LNCaP clone FGC (cell line): ENCODE data around the gene KIAA0232.

Experiments used
- DNase-seq: peaks from one replicate; pipeline ENCODE4 v3.0.0-alpha.2; 2011; ENCODE audit warnings: low read depth
- H3K4me3 ChIP-seq: 2 replicates; pipeline ENCODE4 v1.5.1; 2011; ENCODE audit warnings: mild to moderate bottlenecking, low read depth, low read length, control low read depth
- TF ChIP-seq, protein P1 (sequence below): IDR thresholded peaks from 2 replicates; pipeline ENCODE4 v1.5.1; 2012; ENCODE audit warnings: mild to moderate bottlenecking; ENCODE audit not compliant: control insufficient read depth, insufficient read depth; ENCODE audit errors: extremely low read depth

Gene KIAA0232

DNA sequence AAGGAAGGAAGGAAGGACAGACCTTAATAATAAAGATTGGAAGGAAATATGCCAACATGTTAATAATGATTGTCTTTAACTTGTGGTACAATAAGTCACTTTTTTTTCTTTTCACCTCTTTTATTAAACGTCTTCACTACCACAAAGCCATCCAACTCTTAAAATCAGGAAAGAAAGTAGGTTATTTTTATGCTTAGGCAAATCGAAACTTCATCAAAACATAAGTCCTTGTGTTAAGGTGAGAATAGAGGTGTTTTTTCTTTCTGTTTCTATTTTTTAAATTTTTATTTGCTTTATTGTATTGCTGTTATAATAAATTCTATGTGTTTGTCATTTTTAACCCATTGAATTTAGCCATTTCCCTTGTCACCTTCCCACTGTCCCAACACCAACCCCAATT, 40.0 kb upstream of the KIAA0232 start:
- DNase-seq: no peak
- TF ChIP-seq, protein P1, sequence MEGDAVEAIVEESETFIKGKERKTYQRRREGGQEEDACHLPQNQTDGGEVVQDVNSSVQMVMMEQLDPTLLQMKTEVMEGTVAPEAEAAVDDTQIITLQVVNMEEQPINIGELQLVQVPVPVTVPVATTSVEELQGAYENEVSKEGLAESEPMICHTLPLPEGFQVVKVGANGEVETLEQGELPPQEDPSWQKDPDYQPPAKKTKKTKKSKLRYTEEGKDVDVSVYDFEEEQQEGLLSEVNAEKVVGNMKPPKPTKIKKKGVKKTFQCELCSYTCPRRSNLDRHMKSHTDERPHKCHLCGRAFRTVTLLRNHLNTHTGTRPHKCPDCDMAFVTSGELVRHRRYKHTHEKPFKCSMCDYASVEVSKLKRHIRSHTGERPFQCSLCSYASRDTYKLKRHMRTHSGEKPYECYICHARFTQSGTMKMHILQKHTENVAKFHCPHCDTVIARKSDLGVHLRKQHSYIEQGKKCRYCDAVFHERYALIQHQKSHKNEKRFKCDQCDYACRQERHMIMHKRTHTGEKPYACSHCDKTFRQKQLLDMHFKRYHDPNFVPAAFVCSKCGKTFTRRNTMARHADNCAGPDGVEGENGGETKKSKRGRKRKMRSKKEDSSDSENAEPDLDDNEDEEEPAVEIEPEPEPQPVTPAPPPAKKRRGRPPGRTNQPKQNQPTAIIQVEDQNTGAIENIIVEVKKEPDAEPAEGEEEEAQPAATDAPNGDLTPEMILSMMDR: no peak
- no peak overlapping the region for H3K4me3 ChIP-seq

DNA sequence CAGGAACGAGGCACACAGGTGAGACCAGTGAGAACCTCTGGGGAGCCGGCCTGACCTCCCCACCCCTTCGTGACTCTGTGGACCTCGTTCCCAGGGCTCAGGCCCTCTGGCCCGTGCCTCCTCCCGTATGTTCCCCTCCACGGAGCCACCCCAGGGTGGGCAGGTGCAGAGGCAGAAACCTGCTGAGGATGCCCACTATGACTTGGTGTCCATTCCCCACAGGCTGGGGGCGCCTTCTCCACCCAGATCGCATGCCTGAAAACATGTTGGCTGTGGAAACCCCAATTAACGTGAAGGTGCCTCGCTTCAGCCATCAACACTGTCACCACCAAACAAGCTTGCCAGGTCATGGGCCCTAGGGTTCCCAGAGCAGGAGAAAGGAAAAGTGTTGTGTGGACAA, 39.5 kb upstream of the KIAA0232 start:
- TF ChIP-seq, protein P1: no peak
- no peak overlapping the region for H3K4me3 ChIP-seq
- DNase-seq: no peak

DNA sequence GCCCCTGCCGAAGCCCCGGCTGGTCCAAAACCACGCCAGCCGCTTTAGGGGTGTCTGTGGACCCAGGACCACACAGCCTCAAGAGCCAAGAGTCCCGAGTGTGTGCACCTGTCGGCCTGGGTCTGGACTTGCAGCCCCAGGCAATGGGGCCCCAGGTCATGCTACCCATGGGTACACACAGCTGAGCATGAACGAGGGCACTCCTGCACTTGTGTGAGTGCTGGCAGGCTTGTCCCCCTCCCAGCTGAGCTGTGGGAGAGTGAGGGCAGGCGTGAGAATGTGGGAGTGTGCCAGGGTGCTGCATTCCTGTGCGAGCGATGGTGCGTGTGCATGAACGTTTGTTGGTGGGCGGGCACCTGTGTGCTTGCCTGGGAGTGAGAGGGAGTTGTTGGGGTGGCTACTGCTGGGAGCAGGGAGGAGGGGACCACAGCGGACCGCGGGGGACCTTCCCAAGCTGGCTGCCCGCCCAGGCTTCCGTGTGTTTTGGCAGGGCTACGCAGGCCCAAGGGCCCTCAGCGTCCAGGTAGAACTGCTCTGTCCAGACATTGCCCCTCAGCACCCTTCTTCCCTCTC, 35.7 kb upstream of the KIAA0232 start:
- no peak overlapping the region for H3K4me3 ChIP-seq
- TF ChIP-seq, protein P1: no peak
- peak; percentile 77 for DNase-seq

DNA sequence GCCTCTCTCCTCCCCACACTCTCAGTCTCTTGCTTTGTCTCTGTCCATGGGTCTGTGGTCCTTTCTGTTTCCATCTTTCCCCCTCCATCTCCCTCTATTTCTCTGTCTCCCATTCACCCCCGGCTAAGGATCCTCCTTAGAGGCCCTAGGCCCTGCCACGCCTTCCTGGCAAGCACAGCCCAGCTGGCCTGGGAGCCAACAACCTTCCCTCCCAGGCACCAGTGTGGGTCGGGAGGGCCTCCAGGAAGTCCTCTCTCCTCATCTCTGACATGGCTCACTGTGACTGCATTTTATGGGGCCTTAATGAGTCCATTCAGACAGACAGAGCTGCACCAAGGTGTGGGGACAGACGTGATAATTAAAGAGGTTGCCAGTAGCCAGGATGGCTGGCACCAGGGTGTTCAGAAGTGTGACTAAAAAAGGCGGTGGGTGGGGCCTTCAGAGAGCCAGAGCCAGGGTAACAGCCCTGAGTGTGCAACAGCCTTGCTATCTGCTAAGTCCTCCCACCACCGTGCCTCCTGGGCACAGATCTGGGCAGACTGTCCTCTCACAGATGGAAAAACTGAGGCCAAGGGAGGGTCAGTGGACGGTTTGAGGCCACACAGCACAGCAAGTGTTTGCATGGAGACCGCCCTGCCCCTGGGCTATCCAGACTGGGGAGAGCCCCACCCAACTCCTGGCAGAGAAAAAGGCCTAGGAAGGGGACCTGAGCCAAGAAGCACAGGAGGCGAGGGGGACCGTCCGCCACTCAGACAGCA, 35.1 kb upstream of the KIAA0232 start:
- DNase-seq: peak; percentile 71
- H3K4me3 ChIP-seq: no peak overlapping the region
- TF ChIP-seq, protein P1: no peak

DNA sequence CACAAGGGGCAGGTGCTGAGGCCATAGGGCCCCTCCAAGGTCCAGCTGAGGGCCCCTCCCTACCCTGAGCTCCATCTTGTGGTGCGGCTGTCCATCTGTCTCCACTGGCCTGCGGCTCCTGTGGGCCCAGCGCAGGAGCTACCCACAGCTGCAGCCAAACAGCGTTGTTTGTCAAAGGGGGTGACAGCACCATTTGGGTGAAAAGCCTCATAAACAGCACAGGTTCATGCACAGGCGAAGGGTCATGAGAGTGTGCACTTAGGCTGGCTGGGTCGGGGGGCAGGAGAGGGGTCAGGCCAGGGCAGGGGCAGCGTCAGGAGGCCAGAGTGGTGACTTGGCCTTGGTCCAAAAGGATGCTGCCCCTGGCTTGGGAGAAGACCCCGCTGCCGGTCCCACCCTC, 34.2 kb upstream of the KIAA0232 start:
- no peak overlapping the region for H3K4me3 ChIP-seq
- no peak for DNase-seq
- TF ChIP-seq, protein P1: no peak

DNA sequence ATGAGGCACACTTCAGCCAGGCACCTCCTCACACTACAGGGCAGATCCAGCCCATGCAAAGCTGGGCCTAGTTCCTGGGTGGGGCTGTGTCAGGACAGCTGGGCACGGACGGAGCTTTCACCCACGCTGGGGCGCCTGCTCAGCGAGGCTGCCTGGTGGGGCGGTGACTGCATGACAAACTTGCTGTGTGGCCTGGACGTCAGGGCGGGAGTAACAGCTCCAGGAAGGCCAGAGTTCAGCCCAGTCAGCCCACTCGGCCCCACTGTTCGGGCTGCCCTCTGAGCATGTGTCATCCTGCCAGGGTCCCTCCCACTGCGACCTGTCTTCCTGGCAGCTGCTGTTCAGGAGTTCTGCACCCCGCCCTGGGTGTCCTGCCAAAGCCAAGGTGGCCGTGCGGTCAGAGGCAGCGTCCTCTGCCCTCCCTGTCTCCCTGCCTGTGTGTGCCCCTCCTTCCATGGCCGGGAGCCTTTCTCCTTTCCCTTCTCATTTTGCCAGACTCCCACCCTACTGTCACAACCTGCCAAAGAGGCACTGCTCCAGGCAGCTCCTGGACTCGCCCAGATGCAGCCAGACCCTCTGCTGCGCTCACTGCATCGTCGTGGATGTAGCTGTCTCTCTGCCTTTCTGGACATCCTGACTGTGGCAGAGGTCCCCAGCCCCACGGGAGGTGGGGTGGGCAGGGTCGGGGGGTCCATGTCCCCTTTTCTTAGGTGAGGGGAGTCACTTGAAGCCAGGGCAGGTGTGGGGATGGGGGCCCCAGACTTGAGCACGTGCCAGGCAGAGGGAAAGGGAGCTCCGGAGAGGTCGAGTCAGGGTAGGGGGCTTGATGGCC, 33.0 kb upstream of the KIAA0232 start:
- DNase-seq: peak; percentile 66
- TF ChIP-seq, protein P1: no peak
- H3K4me3 ChIP-seq: no peak overlapping the region
